Epidermal melanocyte (primary cell): ENCODE results near the gene OPCML.

Source experiments
- DNase-seq: peaks from one replicate; pipeline ENCODE4 v3.0.0; 2011; ENCODE audit warnings: low spot score; ENCODE audit not compliant: insufficient read length

OPCML gene

DNA sequence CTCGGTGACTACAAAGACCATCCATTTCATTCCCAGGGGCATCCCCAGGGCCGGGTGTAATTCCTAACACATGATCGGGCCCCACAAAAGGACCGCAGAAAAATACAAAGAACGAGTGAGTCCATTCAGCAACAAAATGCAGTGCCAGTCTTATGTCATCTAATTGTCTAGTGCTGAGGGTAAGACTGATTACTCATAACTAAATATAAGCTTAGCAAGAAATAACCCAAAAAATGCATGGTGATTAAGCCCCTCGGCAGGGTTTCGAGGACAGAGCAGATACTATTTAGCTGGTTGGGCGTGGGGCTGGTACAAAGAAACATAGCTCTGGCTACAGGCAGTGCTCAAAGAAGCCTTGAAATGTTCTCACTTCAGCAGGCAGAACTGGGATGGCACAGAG, 1078.9 kb downstream of the OPCML start:
- DNase-seq = no peak

- no peak for DNase-seq
Observed at GRCh38 chr11:132452616-132453015, 1079.7 kb downstream of the OPCML start.

DNA sequence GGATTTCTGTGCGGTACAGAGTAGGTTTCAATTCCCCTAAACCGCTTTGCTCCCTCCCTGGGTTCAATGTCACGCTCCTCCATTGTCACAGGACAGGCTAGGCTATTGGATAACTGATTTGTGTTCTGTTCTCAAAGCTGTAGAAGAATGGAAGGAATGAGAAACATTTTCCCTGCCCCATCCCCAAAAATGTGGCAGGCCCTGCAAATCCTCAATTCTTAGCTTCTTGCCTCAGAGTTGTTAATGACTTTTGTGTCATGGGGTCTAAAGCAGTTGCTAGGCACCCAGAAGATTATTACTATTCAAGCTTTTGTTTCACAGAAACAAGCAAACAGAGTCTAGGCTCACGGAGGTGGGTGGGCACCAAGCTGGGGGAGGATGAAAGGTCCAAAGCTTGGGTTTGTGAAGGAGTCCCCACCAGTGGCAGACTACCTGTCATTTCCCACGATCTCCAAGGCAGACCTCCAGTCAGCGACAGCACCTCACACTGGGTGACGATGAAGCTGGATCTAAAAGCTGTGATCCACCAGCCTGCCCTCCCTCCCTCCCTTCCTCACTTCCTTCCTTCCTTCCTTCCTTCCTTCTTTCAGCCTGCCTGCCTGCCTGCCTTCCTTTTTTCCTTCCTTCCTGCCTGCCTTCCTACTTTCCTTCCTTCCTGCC, 1080.2 kb downstream of the OPCML start:
- no peak for DNase-seq

DNA sequence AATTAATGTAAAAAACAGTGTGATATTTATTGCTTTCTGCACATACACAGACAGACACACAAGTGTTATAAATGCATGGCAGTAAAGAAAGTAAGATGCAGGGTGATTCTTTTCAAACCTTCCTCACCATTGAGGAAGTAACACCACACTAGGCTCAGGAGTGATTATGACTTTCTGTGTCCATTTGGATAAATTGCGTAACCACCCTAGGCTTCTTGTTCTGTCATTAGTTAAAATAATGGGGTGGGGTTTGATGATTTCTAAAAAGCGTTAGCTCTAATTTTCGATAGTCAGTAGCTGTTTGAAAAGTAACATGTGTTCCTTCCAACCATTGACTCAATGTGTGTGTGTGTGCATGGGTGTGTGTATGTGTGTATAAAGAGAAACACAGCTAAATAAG, 1081.7 kb downstream of the OPCML start:
- no peak for DNase-seq

DNA sequence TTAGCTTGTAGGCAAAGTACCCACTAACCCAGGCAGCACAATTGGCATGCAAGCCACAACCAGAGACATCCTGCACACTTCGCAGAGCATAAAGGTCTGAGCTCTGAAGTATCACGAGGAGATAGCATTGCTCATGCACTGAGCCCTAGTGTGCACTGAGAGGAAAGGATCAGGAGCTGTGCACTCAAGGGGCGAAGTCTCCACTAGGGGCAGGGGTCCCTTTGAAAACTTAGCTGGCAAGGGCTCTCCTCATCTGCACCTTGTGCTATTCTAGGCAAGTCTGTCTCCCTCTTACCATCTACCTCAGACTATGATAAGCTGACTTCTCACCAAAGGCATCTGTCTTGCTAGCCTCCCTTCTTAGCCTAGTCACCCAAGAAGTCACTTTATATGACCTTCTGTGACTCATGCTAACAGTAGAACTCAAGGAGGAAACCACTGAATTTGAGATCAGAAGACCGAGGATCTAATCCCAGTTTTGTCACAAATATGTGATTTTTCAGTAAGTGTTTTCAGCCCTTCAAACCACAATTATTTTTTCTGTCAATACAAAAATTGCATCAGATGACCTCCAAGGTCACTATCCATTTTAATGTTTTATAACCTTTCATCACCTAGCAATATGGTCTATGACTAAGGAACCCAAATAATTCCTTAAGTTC, 1083.8 kb downstream of the OPCML start:
- DNase-seq = no peak

- no peak for DNase-seq
Observed at GRCh38 chr11:132447761-132448160, 1084.5 kb downstream of the OPCML start.

GRCh38 chr11:132445859-132446291, 1086.4 kb downstream of the OPCML start:
- no peak for DNase-seq

DNA sequence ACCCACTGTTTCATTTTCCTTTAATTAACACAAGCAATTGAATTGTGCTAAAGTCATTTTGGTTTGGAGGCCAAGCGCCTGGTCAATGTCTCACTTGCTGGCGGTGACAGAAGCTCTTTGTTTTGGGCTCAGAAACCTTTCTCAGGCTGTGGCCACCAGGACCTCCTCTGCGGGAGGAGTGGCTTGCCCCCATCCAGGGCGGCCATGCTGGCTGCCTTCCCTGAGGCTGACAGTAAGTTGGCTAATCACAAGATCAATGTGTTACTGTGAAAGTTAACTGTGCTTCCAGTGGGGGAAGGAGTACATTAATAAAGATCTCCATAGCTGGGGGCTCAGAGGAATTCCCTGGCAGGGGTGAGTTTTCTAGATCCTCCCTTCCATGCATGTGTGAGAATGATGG, 1087.4 kb downstream of the OPCML start:
- no peak for DNase-seq

- no peak for DNase-seq
Observed at GRCh38 chr11:132439711-132440255, 1092.5 kb downstream of the OPCML start.

- DNase-seq = no peak
Observed at GRCh38 chr11:132438418-132438817, 1093.9 kb downstream of the OPCML start.

DNA sequence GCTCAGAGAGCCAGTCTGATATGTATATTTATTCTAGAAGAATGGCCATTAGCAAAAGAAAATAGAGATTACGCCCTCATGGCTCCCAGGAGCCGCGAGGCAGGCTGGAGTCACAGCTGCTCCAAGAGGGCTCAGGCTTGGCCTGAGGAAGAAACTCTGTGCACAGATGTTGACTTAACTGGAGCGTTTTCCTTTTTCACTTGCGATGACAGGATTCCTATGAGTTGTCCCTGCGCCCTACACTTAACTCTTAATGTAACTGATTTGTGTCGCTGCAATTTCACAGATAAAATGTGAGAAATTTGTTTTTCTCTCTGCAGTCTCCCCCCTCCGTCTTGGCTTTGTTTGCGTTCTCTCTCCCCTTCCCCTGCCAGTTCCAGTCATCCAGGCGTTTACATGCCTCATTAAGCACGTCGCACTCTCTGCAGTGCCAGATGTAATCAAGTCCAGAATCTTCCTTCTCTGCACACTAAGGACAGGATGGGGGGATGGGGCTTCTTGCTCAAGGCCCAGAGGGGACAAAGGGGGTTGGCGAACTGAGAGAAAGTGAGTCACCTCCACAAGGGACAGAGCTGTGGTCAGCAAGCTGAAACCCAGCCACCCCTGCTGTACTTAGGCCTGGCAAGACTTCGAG, 1101.8 kb downstream of the OPCML start:
- no peak for DNase-seq

- no peak for DNase-seq
Observed at GRCh38 chr11:132429685-132430084, 1102.6 kb downstream of the OPCML start.

DNA sequence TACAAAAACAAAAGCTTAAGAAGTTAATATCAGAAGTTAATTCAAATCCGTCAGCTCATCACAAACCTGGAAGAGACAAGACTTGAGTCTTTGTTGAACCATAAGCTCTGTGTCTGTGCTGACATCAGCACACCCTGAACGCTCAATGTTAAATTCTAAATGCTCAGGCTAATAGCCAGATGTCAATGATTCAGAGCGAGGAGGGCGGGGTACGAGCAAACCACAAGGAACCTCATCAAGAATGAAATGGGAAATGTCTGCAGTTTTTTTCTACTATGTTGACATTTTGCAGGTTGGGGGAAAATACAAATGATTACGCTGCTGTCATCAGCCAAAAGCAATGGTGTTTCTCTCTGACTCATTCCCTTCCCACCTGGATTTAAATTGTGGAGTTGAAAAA, 1104.7 kb downstream of the OPCML start:
- DNase-seq = no peak

DNA sequence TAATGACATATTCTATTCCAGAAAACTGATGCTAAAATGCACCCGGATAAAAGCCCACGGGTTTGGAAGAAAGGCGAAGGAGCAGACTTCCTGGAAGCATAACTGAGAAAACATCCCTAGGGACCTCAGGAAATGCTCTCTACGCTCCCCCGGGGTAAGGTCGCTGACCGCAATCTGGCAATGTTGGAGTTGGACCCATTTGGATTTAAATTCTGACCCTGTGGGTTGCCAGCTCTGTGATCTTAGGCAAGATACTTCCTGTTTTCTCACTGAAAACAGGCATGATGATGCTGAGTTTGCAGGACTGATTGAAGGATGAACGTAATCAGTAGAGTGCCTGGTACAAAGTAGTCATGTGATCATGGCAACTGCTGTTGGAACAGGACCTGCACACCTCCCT, 1107.9 kb downstream of the OPCML start:
- no peak for DNase-seq

DNA sequence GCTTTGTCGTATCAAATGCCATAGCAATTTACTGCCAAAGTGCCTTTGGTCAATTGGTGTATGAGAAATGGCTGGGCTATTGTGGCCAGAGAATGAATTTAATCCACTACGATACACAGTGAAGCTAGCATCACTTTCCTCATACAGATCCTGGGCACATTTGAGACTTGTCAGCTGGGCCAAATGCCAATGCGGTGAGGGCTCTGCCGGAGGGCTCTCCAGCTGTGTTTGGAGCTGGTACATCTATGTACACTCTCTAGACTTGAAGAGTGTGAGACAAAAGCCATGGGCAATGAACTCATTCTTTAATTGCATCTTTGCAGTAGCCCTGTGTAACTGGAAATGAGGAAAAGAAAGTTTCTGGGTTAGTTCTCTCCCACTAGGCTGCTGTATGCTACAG, 1109.0 kb downstream of the OPCML start:
- DNase-seq = no peak

DNA sequence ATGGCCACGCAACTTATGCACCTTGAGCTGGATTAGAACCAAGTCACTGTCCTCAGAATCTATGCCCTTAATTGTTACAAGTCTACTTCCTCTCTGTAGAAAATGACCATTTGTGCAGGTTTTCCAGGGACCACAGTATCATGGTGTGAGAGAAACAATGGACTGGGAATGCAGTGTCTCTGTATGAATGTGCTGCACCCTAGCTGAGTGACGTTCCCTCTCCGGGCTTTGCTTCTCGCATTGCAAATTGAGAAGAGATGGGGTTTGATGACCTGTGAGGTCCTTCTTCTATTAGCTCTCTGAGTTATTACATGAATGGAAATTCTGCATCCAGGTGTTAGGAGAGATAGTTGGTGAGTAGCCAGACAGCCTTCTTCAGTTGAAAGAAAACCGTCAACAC, 1109.6 kb downstream of the OPCML start:
- no peak for DNase-seq

GRCh38 chr11:132421555-132421954, 1110.7 kb downstream of the OPCML start:
- no peak for DNase-seq

DNA sequence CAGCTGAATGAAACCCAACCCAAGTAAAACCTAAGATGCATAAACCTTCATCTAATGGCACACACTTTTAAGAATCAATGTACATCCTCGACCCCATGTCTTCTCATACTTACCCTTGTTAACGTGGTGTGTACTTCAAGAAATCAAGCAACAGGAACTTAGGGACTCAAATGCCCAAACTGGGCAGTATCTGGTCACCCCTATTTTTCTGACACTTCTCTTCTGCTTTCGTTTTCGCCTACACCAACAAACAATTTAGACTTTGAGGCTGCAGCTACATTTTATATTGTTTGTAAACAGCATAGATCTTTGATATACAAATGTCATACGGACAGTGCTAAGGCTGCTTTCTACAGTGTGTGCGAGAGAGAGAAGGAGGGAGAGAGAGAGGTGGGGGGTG, 1117.8 kb downstream of the OPCML start:
- no peak for DNase-seq

- no peak for DNase-seq
Observed at GRCh38 chr11:132410383-132410782, 1121.9 kb downstream of the OPCML start.

GRCh38 chr11:132409573-132410355, 1122.5 kb downstream of the OPCML start:
- DNase-seq = no peak

DNA sequence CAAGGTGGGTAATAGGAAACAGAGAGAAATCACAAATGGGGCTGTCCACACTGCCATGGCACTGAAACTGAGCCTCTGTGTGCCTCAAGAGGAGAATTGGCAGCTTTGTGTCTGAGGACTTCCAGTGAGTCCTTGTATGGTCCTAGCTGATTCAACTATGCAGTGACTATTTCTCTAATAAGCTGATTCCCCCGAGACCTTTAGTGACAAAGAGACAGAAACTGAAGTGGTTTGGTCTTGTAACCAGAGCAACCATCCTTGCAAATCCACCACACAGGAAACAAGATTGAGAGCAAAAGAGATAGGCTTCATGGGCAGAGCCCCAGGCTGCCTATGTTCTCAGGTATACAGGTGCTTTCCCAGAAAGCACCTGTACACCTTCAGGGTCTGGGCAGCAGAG, 1123.4 kb downstream of the OPCML start:
- DNase-seq = no peak

- DNase-seq = no peak
Observed at GRCh38 chr11:132405728-132406127, 1126.6 kb downstream of the OPCML start.
